Ishikawa (cell line): ENCODE results near the gene PNMA8A.

Experiments
- CEBPB ChIP-seq: IDR thresholded peaks from 2 replicates; pipeline ENCODE4 v1.6.1; 2012
- CREB1 ChIP-seq: IDR thresholded peaks from 2 replicates; pipeline ENCODE4 v1.6.1; 2012; ENCODE audit warnings: low read depth
- EGR1 ChIP-seq: IDR thresholded peaks from 2 replicates; pipeline ENCODE4 v1.6.1; 2012
- EP300 ChIP-seq: IDR thresholded peaks from 2 replicates; pipeline ENCODE4 v1.6.1; 2012; ENCODE audit warnings: borderline replicate concordance
- MAX ChIP-seq: IDR thresholded peaks from 2 replicates; pipeline ENCODE4 v1.6.1; 2012
- NFIC ChIP-seq: IDR thresholded peaks from 2 replicates; pipeline ENCODE4 v1.6.1; 2012
- RAD21 ChIP-seq: IDR thresholded peaks from 2 replicates; pipeline ENCODE4 v1.6.1; 2012; ENCODE audit warnings: low read depth
- REST ChIP-seq: IDR thresholded peaks from 2 replicates; pipeline ENCODE4 v1.6.1; 2012; ENCODE audit warnings: low read depth, mild to moderate bottlenecking
- TAF1 ChIP-seq: IDR thresholded peaks from 2 replicates; pipeline ENCODE4 v1.6.1; 2012; ENCODE audit warnings: low read depth, mild to moderate bottlenecking
- TCF12 ChIP-seq: IDR thresholded peaks from 2 replicates; pipeline ENCODE4 v1.6.1; 2012; ENCODE audit warnings: low read depth
- TEAD4 ChIP-seq: IDR thresholded peaks from 2 replicates; pipeline ENCODE4 v1.6.1; 2012

GRCh38 chr19:46499692-46500091 is 28.3 kb upstream of the PNMA8A start:
- TF ChIP-seq NFIC: no peak
- no peak for TF ChIP-seq RAD21
- TF ChIP-seq CEBPB: no peak
- no peak for TF ChIP-seq TCF12
- TF ChIP-seq EP300: no peak
- no peak for TF ChIP-seq REST
- TF ChIP-seq TAF1: no peak
- TF ChIP-seq CREB1: no peak
- no peak for TF ChIP-seq TEAD4
- TF ChIP-seq MAX: no peak
- no peak for TF ChIP-seq EGR1
